ENCODE measurements around the gene CDC42BPB.

Gene CDC42BPB

DNA sequence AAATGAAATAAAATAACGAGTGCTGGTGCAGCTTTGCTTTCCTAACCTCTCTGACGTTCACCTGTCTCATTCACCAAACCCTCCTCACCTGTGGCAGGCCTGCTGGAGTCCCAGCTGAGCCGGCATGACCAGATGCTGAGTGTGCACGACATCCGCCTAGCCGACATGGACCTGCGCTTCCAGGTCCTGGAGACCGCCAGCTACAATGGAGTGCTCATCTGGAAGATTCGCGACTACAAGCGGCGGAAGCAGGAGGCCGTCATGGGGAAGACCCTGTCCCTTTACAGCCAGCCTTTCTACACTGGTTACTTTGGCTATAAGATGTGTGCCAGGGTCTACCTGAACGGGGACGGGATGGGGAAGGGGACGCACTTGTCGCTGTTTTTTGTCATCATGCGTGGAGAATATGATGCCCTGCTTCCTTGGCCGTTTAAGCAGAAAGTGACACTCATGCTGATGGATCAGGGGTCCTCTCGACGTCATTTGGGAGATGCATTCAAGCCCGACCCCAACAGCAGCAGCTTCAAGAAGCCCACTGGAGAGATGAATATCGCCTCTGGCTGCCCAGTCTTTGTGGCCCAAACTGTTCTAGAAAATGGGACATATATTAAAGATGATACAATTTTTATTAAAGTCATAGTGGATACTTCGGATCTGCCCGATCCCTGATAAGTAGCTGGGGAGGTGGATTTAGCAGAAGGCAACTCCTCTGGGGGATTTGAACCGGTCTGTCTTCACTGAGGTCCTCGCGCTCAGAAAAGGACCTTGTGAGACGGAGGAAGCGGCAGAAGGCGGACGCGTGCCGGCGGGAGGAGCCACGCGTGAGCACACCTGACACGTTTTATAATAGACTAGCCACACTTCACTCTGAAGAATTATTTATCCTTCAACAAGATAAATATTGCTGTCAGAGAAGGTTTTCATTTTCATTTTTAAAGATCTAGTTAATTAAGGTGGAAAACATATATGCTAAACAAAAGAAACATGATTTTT lies 151.9 kb downstream of the CDC42BPB start:
- Histone ChIP-seq H3K18ac (ENCODE audit: low read length) (no peak overlapping the region), H3K4ac (ENCODE audit: low read depth, low read length) (no peak overlapping the region), H3K56ac (ENCODE audit: low read length) (no peak overlapping the region), H3K79me1 (ENCODE audit: low read length) (no peaks in the 10 kb centered on the region), H3K27ac (ENCODE audit: low read depth, low read length) (no peak overlapping the region), H3K4me3 (ENCODE audit: low read length) (no peak overlapping the region), H4K5ac (ENCODE audit: low read length) (no peak overlapping the region), H3K4me1 (ENCODE audit: control insufficient read depth, low read depth, low read length) (no peaks in the 10 kb centered on the region), H3K4me2 (ENCODE audit: low read length) (no peak overlapping the region), H4K8ac (ENCODE audit: low read depth, low read length) (no peak overlapping the region), H2AK5ac (ENCODE audit: low read length) (no peak overlapping the region), H3K79me2 (ENCODE audit: control insufficient read depth, insufficient read depth, low read length) (no peaks in the 10 kb centered on the region), H2BK120ac (ENCODE audit: low read depth, low read length) (no peak overlapping the region), H3K27me3 (ENCODE audit: insufficient read depth, low read length, poor library complexity) (no peaks in the 10 kb centered on the region), H2BK15ac (replicated peaks; ENCODE audit: low read depth) (no peak overlapping the region), H3K9ac (ENCODE audit: low read length) (no peak overlapping the region), H3K23ac (ENCODE audit: low read length) (no peak overlapping the region), H3K36me3 (ENCODE audit: control insufficient read depth, insufficient read depth, low read length) (no peaks in the 10 kb centered on the region), H2BK5ac (ENCODE audit: low read length) (no peak overlapping the region)
- DNase-seq, result no peak
- no CpG with 5 or more reads among the region's 38 CpGs for WGBS (ENCODE audit: extremely low coverage, insufficient coverage, low lambda C conversion rate)

DNA sequence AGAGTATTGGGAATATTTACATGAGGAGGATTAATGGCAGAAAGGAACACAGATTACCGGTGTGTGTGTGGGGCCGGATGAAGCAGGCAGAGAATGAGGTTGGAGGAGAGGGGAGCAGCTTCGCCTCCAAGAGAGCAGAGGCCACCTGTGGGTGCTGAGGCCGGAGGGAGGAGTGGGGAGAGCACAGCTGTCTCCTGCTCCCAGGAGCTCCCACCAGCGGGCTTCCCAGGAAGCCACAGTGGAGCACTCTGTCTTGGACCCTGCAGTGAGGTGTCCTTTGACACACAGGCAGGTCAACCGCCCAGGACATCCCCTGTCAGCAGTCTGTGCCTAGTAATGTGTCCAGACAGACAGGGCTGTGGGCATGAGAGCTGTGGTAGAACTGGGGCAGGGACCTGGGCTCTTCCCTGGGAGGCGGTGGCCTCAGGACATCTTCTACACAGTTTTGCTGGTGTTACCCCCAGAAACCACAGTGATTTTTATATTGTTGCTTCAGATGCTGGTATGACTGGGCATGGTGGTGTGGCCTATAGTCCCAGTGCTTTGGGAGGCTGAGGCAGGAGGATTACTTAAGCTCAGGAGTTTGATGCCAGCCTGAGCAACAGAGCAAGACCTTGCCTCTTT lies 153.3 kb downstream of the CDC42BPB start:
- H4K5ac ChIP-seq (ENCODE audit: low read length), result no peak overlapping the region
- H2BK15ac ChIP-seq (replicated peaks; ENCODE audit: low read depth), result no peak overlapping the region
- H3K56ac ChIP-seq (ENCODE audit: low read length), result no peak overlapping the region
- H2BK120ac ChIP-seq (ENCODE audit: low read depth, low read length), result no peak overlapping the region
- H2BK5ac ChIP-seq (ENCODE audit: low read length), result no peak overlapping the region
- H3K36me3 ChIP-seq (ENCODE audit: control insufficient read depth, insufficient read depth, low read length), result no peaks in the 10 kb centered on the region
- no peak overlapping the region for H3K23ac ChIP-seq (ENCODE audit: low read length)
- no peak overlapping the region for H3K27ac ChIP-seq (ENCODE audit: low read depth, low read length)
- H3K4me1 ChIP-seq (ENCODE audit: control insufficient read depth, low read depth, low read length), result no peaks in the 10 kb centered on the region
- H2AK5ac ChIP-seq (ENCODE audit: low read length), result no peak overlapping the region
- no peak overlapping the region for H3K4ac ChIP-seq (ENCODE audit: low read depth, low read length)
- no CpG with 5 or more reads among the region's 7 CpGs for WGBS (ENCODE audit: extremely low coverage, insufficient coverage, low lambda C conversion rate)
- H3K79me2 ChIP-seq (ENCODE audit: control insufficient read depth, insufficient read depth, low read length), result no peaks in the 10 kb centered on the region
- H3K18ac ChIP-seq (ENCODE audit: low read length), result no peak overlapping the region
- no peaks in the 10 kb centered on the region for H3K27me3 ChIP-seq (ENCODE audit: insufficient read depth, low read length, poor library complexity)
- no peaks in the 10 kb centered on the region for H3K79me1 ChIP-seq (ENCODE audit: low read length)
- H3K9ac ChIP-seq (ENCODE audit: low read length), result no peak overlapping the region
- DNase-seq, result no peak
- no peak overlapping the region for H4K8ac ChIP-seq (ENCODE audit: low read depth, low read length)
- H3K4me2 ChIP-seq (ENCODE audit: low read length), result no peak overlapping the region
- no peak overlapping the region for H3K4me3 ChIP-seq (ENCODE audit: low read length)

DNA sequence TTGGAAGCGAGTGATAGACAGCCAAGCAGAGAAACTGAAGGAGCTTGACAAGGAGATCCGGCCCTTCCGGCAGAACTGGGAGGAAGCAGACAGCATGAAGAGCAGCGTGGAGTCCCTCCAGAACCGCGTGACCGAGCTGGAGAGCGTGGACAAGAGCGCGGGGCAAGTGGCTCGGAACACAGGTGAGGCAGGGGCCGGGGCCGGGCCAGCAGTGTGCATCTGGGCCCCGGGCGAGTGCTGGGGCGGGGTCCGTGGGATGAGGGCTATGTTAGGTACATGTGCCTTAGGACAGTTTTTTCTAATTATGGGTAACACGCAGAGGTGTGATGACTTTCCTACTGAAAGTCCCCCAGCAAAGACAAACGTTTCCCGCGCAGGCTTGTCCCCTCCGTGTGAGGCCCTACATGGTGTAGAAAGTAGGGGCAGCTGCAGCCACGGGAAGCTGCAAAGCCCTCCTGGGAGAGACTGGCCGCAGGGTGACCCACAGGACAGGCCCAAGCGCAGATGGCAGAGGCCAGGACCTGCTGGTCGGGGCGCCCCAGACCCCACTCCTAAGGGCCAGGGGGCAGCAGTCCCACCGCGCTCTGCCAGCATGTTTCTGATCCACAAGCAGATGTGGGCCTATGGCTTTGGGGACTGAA lies 154.0 kb downstream of the CDC42BPB start:
- no peak overlapping the region for H3K4ac ChIP-seq (ENCODE audit: low read depth, low read length)
- H3K79me2 ChIP-seq (ENCODE audit: control insufficient read depth, insufficient read depth, low read length), result no peaks in the 10 kb centered on the region
- H3K27me3 ChIP-seq (ENCODE audit: insufficient read depth, low read length, poor library complexity), result no peaks in the 10 kb centered on the region

DNA sequence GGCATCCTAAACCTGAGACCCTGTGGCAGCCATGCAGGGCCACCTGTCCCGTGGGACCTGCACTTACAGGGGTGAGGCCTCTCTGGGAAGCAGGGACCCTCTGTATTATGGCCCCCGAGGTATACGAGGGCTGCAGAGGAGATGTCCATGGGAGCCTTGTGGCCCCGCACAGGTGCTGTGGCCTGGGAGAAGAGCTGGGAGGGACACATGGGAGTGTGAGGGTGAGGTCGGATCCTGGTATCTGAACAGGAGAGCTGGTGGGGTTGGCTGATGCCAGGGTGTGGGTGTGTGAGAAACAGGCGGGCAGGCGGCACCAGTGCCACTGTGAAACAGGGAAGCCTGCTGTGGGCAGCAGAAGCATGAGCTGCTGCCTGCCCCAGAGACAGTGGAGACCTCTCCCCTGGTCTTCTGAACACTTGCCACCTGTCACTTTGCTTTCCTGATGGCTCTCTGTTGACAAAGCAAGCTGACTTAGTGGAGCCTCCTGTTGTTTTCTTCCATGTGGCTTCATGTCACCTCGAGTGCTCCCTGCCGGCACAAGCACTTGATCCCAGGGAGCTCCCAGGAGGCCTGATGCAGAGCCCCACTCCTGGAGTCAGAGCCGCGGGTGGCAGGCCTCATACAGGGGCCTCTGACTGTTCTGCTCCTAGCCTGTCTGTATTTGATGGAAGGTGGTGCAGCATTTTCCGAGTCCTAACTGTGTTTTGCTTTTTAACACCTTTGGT lies 154.7 kb downstream of the CDC42BPB start:
- Histone ChIP-seq H2BK5ac (ENCODE audit: low read length) (no peak overlapping the region), H2AK5ac (ENCODE audit: low read length) (no peak overlapping the region), H3K23ac (ENCODE audit: low read length) (no peak overlapping the region), H3K4ac (ENCODE audit: low read depth, low read length) (no peak overlapping the region), H3K27ac (ENCODE audit: low read depth, low read length) (no peak overlapping the region), H3K79me2 (ENCODE audit: control insufficient read depth, insufficient read depth, low read length) (no peaks in the 10 kb centered on the region), H2BK15ac (replicated peaks; ENCODE audit: low read depth) (no peak overlapping the region), H3K27me3 (ENCODE audit: insufficient read depth, low read length, poor library complexity) (no peaks in the 10 kb centered on the region), H2BK120ac (ENCODE audit: low read depth, low read length) (no peak overlapping the region), H3K4me1 (ENCODE audit: control insufficient read depth, low read depth, low read length) (no peaks in the 10 kb centered on the region), H4K5ac (ENCODE audit: low read length) (no peak overlapping the region), H3K4me3 (ENCODE audit: low read length) (no peak overlapping the region), H3K36me3 (ENCODE audit: control insufficient read depth, insufficient read depth, low read length) (no peaks in the 10 kb centered on the region), H3K9ac (ENCODE audit: low read length) (no peak overlapping the region), H4K8ac (ENCODE audit: low read depth, low read length) (no peak overlapping the region), H3K56ac (ENCODE audit: low read length) (no peak overlapping the region), H3K4me2 (ENCODE audit: low read length) (no peak overlapping the region), H3K79me1 (ENCODE audit: low read length) (no peaks in the 10 kb centered on the region), H3K18ac (ENCODE audit: low read length) (no peak overlapping the region)
- no CpG with 5 or more reads among the region's 12 CpGs for WGBS (ENCODE audit: extremely low coverage, insufficient coverage, low lambda C conversion rate)
- DNase-seq, result no peak

More for the DNA sequence above, 154.0 kb downstream of the CDC42BPB start:
- Histone ChIP-seq H3K36me3 (ENCODE audit: control insufficient read depth, insufficient read depth, low read length) (no peaks in the 10 kb centered on the region), H3K79me1 (ENCODE audit: low read length) (no peaks in the 10 kb centered on the region), H2BK5ac (ENCODE audit: low read length) (no peak overlapping the region), H3K4me2 (ENCODE audit: low read length) (no peak overlapping the region), H3K27ac (ENCODE audit: low read depth, low read length) (no peak overlapping the region), H4K8ac (ENCODE audit: low read depth, low read length) (no peak overlapping the region), H3K56ac (ENCODE audit: low read length) (no peak overlapping the region), H3K23ac (ENCODE audit: low read length) (no peak overlapping the region), H3K9ac (ENCODE audit: low read length) (no peak overlapping the region), H2BK15ac (replicated peaks; ENCODE audit: low read depth) (no peak overlapping the region), H2BK120ac (ENCODE audit: low read depth, low read length) (no peak overlapping the region), H3K4me3 (ENCODE audit: low read length) (no peak overlapping the region), H3K18ac (ENCODE audit: low read length) (no peak overlapping the region), H2AK5ac (ENCODE audit: low read length) (no peak overlapping the region), H3K4me1 (ENCODE audit: control insufficient read depth, low read depth, low read length) (no peaks in the 10 kb centered on the region), H4K5ac (ENCODE audit: low read length) (no peak overlapping the region)
- no CpG with 5 or more reads among the region's 29 CpGs for WGBS (ENCODE audit: extremely low coverage, insufficient coverage, low lambda C conversion rate)
- DNase-seq, result no peak

DNA sequence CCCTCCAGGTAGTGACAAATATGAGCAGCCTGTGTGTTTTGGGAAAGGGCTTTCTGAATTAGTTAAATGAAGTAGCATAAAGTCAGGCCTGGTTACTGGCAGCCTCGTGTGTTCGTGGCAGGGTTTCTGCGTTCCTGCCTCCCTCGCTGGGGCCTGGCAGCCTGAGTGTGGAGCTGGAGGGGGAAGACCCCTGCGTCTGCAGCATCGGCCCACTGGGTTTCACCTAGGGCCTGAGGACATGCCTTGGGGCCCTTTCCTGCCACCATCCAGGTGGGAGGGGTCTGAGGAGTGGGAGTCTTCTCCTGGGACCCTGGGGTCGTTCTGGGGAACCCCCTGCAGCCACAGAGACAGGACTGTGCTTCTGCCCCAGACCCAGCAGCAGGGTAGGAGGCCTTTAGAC lies 155.3 kb downstream of the CDC42BPB start:
- H3K56ac ChIP-seq (ENCODE audit: low read length), result no peak overlapping the region
- no peak overlapping the region for H2BK5ac ChIP-seq (ENCODE audit: low read length)
- H3K23ac ChIP-seq (ENCODE audit: low read length), result no peak overlapping the region
- H3K4ac ChIP-seq (ENCODE audit: low read depth, low read length), result no peak overlapping the region
- H3K18ac ChIP-seq (ENCODE audit: low read length), result no peak overlapping the region
- no peak overlapping the region for H3K9ac ChIP-seq (ENCODE audit: low read length)
- no peaks in the 10 kb centered on the region for H3K79me2 ChIP-seq (ENCODE audit: control insufficient read depth, insufficient read depth, low read length)
- no CpG with 5 or more reads among the region's 7 CpGs for WGBS (ENCODE audit: extremely low coverage, insufficient coverage, low lambda C conversion rate)
- no peaks in the 10 kb centered on the region for H3K4me1 ChIP-seq (ENCODE audit: control insufficient read depth, low read depth, low read length)
- DNase-seq, result no peak
- H3K36me3 ChIP-seq (ENCODE audit: control insufficient read depth, insufficient read depth, low read length), result no peaks in the 10 kb centered on the region
- H2BK120ac ChIP-seq (ENCODE audit: low read depth, low read length), result no peak overlapping the region
- no peak overlapping the region for H3K27ac ChIP-seq (ENCODE audit: low read depth, low read length)
- no peak overlapping the region for H2BK15ac ChIP-seq (replicated peaks; ENCODE audit: low read depth)
- H3K79me1 ChIP-seq (ENCODE audit: low read length), result no peaks in the 10 kb centered on the region
- no peak overlapping the region for H3K4me3 ChIP-seq (ENCODE audit: low read length)
- no peak overlapping the region for H4K8ac ChIP-seq (ENCODE audit: low read depth, low read length)
- H3K4me2 ChIP-seq (ENCODE audit: low read length), result no peak overlapping the region
- H3K27me3 ChIP-seq (ENCODE audit: insufficient read depth, low read length, poor library complexity), result no peaks in the 10 kb centered on the region
- no peak overlapping the region for H4K5ac ChIP-seq (ENCODE audit: low read length)
- H2AK5ac ChIP-seq (ENCODE audit: low read length), result no peak overlapping the region

All from mesendoderm (in vitro differentiated cells).